Suprapubic skin (tissue), 4 donors: ENCODE data around the gene BCAS1. TPM values are rescaled to one million over a fixed set of nuclear protein-coding genes. Genes with fewer than 3 reads are reported as not detected.

Experiments used
- DNase-seq, 2 donors: peaks; one replicate each; pipeline ENCODE4 v3.0.0-alpha.2; 2019; ENCODE audit warnings: low spot score in 2 of 2
- H3K27ac ChIP-seq: fragments of 200-600 bp; sonication (generic); one replicate; pipeline ENCODE4 v1.5.1; 2019
- H3K27me3 ChIP-seq: fragments of 200-600 bp; sonication (generic); one replicate; pipeline ENCODE4 v1.5.1; 2019
- H3K36me3 ChIP-seq: fragments of 200-600 bp; sonication (generic); one replicate; pipeline ENCODE4 v1.5.1; 2019
- H3K4me1 ChIP-seq: fragments of 200-600 bp; sonication (generic); one replicate; pipeline ENCODE4 v1.5.1; 2019
- H3K4me3 ChIP-seq: fragments of 200-600 bp; sonication (generic); one replicate; pipeline ENCODE4 v1.5.1; 2019; ENCODE audit warnings: mild to moderate bottlenecking
- H3K9me3 ChIP-seq: fragments of 200-600 bp; sonication (generic); one replicate; pipeline ENCODE4 v1.5.1; 2019
- EP300 ChIP-seq: sonication (generic); formaldehyde crosslinking; IDR thresholded peaks from one replicate; pipeline ENCODE4 v1.6.1; 2017; ENCODE audit warnings: antibody characterized with exemption
- POLR2A ChIP-seq, 2 donors: fragments of 450-650 bp; IDR thresholded peaks; one replicate each; pipeline ENCODE4 v1.6.1; 2017; ENCODE audit warnings: antibody characterized with exemption in 2 of 2, mild to moderate bottlenecking in 2 of 2, moderate library complexity in 2 of 2
- POLR2AphosphoS5 ChIP-seq, 3 donors: sonication (generic); formaldehyde crosslinking; IDR thresholded peaks; one replicate each; pipeline ENCODE4 v1.6.1; 2017; ENCODE audit warnings: antibody characterized with exemption in 3 of 3
- WGBS: methylation state at CpG from one replicate; pipeline ENCODE4 v1.1.5; 2018; 5-methylcytosine and 5-hydroxymethylcytosine counted together
- total RNA-seq, 4 donors: library from RNA; depleted of rRNA; stranded (reverse); fragments of >200 nt; gene quantifications; one replicate each; pipeline ENCODE4 v1.1.0, GENCODE V29; 2016
- TF ChIP-seq, protein P1 (sequence below), 2 donors: fragments of 200-600 bp in 1 of 2; fragments of 450-650 bp in 1 of 2; sonication (generic) in 1 of 2; IDR thresholded peaks; one replicate each; pipeline ENCODE4 v1.5.1; 2016 to 2019; ENCODE audit warnings: antibody characterized with exemption in 2 of 2, mild to moderate bottlenecking in 1 of 2, moderate library complexity in 1 of 2

Gene BCAS1
- total RNA-seq, 4 donors from 2014 or later = 1.7 to 3.4 (median 2.1) TPM

DNA sequence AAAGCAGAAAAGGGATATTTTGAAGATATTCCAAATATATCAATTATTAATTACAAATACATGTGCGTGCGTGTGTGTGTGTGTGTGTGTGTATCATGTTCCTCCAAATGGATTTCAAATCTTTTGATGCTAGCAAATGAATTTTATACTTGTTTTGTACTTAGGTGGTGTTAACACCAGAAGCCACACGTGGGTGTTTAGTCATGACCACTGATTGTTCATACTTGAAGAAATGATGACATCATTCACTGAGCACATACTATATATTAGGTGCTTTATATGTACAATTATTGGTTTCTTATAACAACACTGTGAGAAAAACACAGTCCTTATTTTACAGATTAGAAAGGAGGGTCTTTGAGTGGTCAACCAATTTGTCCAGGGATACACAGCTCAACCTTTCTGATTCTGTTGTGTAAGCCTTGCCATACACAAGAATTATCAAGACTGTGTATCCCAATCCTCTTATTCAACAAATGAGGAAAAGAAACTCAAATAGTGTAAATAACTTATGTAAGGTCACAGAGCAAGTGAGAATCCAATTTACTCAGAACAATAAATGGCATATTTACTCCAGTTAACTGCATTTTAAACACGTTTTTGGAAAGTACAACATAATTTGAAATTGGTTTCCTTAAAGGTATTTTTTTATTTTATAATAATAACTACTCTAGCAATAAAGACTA lies 88.5 kb downstream of the BCAS1 start:
- H3K9me3 ChIP-seq = no peaks in the 10 kb centered on the region
- no peak overlapping the region for H3K4me3 ChIP-seq
- H3K27ac ChIP-seq = no peak overlapping the region
- H3K36me3 ChIP-seq = no peaks in the 10 kb centered on the region
- TF ChIP-seq EP300 = no peak
- TF ChIP-seq, protein P1, sequence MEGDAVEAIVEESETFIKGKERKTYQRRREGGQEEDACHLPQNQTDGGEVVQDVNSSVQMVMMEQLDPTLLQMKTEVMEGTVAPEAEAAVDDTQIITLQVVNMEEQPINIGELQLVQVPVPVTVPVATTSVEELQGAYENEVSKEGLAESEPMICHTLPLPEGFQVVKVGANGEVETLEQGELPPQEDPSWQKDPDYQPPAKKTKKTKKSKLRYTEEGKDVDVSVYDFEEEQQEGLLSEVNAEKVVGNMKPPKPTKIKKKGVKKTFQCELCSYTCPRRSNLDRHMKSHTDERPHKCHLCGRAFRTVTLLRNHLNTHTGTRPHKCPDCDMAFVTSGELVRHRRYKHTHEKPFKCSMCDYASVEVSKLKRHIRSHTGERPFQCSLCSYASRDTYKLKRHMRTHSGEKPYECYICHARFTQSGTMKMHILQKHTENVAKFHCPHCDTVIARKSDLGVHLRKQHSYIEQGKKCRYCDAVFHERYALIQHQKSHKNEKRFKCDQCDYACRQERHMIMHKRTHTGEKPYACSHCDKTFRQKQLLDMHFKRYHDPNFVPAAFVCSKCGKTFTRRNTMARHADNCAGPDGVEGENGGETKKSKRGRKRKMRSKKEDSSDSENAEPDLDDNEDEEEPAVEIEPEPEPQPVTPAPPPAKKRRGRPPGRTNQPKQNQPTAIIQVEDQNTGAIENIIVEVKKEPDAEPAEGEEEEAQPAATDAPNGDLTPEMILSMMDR (IDR thresholded peaks at IDR 0.05) = no peak
- TF ChIP-seq POLR2AphosphoS5 (IDR thresholded peaks at IDR 0.05) = no peak
- TF ChIP-seq POLR2A (IDR thresholded peaks at IDR 0.05) = no peak
- WGBS = 72% methylated on average over 4 of the region's 4 CpGs
- H3K4me1 ChIP-seq = no peaks in the 10 kb centered on the region
- no peaks in the 10 kb centered on the region for H3K27me3 ChIP-seq
- no peak for DNase-seq

DNA sequence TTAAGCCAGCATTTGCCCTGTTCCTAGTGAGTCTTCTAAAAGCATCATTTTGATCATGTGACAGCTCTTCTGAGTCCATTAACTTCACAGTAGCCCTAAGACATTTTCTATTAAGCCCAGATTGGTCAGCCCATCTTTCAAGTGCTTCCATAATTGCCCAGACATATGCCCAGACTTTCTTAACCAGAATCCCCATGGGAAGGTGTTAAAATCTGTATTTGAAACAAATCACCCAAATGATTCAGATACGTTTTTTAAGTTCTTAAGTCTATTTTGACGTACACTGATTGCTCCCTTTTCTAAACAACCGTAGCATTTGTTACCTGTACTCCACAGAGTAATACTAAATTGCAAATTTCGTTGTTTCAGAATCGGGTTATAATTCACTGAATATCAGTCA lies 89.3 kb downstream of the BCAS1 start:
- no peak for DNase-seq
- Histone ChIP-seq H3K27ac (no peak overlapping the region), H3K9me3 (no peaks in the 10 kb centered on the region), H3K4me1 (no peaks in the 10 kb centered on the region), H3K27me3 (no peaks in the 10 kb centered on the region), H3K4me3 (no peak overlapping the region), H3K36me3 (no peaks in the 10 kb centered on the region)
- no peak for TF ChIP-seq EP300
- TF ChIP-seq POLR2A (IDR thresholded peaks at IDR 0.05) = no peak
- TF ChIP-seq POLR2AphosphoS5 (IDR thresholded peaks at IDR 0.05) = no peak
- TF ChIP-seq, protein P1 (IDR thresholded peaks at IDR 0.05) = no peak
- WGBS = 90% methylated on average over 5 of the region's 5 CpGs

DNA sequence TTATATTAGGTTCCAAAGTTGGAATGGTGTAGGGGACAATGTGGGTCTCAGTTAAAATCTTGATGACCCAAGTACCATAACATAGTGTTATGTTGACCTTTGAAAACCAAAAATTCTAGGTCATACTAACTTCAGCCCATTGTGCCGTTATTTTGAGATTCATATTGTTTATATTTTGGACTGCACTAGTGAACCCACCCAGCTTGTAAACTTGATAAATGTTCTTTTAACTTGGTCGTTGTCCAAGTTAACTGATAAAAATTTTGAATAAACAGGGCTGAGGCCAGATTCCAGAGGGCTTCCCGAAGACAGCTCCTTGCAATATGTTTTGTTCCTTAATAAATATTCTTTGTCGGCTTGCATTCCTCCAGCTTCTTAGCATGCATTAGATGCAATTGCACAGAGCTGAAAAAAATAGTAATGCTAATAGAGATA lies 90.3 kb downstream of the BCAS1 start:
- WGBS = 30% methylated on average over 4 of the region's 4 CpGs
- no peak for DNase-seq
- H3K36me3 ChIP-seq = no peaks in the 10 kb centered on the region
- H3K4me1 ChIP-seq = no peaks in the 10 kb centered on the region
- H3K27me3 ChIP-seq = no peaks in the 10 kb centered on the region
- H3K4me3 ChIP-seq = no peak overlapping the region
- TF ChIP-seq EP300 (no peak), POLR2AphosphoS5 (IDR thresholded peaks at IDR 0.05) (no peak), POLR2A (IDR thresholded peaks at IDR 0.05) (no peak)
- TF ChIP-seq, protein P1 (IDR thresholded peaks at IDR 0.05) = no peak
- H3K9me3 ChIP-seq = no peaks in the 10 kb centered on the region
- no peak overlapping the region for H3K27ac ChIP-seq

DNA sequence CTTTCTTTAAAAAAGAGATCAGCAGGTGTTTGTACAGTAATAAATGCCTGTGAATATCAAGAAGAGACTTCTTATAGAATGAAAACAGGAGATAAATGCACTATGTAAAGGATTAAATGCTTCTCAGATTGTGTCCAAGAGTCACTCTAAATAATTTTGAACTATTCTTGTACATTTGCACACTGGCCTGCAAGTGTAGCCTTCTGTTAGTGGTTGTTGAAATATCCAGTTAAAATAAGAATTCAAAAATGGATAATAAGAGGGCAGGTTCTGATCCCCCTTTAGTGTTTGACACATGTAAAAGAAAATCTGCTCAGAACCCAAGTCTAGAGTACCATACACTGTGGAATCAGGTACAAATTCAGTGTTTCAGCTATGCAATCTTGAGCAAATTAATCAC lies 91.9 kb downstream of the BCAS1 start:
- Histone ChIP-seq H3K9me3 (no peaks in the 10 kb centered on the region), H3K36me3 (no peaks in the 10 kb centered on the region), H3K4me3 (no peak overlapping the region), H3K27ac (no peak overlapping the region), H3K4me1 (no peaks in the 10 kb centered on the region), H3K27me3 (no peaks in the 10 kb centered on the region)
- TF ChIP-seq, protein P1 (IDR thresholded peaks at IDR 0.05) = no peak
- TF ChIP-seq EP300 = no peak
- no peak for TF ChIP-seq POLR2A (IDR thresholded peaks at IDR 0.05)
- TF ChIP-seq POLR2AphosphoS5 (IDR thresholded peaks at IDR 0.05) = no peak
- no peak for DNase-seq

DNA sequence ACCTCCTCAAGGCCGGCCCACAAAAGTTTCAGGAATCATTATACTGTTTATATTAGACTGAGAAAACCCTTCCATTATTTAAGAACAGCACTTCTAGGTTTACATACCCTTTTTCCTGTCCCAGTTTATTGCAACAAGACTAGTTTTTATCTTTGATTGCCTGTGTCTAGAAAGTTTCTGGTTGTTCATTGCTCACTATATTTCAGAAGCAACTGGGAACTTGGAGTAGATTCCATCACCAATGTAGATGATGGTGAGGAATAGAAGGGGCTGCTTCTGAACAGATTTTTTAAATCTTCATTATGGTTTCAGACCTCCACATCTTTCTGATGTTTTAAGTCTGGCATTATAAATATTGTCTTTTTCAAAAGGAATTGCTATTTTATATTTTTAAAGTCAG lies 93.0 kb downstream of the BCAS1 start:
- 92% methylated on average over 1 of the region's 1 CpG for WGBS
- TF ChIP-seq, protein P1 (IDR thresholded peaks at IDR 0.05) = no peak
- TF ChIP-seq POLR2A (IDR thresholded peaks at IDR 0.05) = no peak
- no peak for TF ChIP-seq EP300
- TF ChIP-seq POLR2AphosphoS5 (IDR thresholded peaks at IDR 0.05) = no peak

More for the DNA sequence above, 93.0 kb downstream of the BCAS1 start:
- H3K9me3 ChIP-seq = no peaks in the 10 kb centered on the region
- H3K4me3 ChIP-seq = no peak overlapping the region
- no peaks in the 10 kb centered on the region for H3K36me3 ChIP-seq
- no peaks in the 10 kb centered on the region for H3K4me1 ChIP-seq
- no peak overlapping the region for H3K27ac ChIP-seq
- DNase-seq = no peak
- H3K27me3 ChIP-seq = no peaks in the 10 kb centered on the region
